Activated naive CD8-positive, alpha-beta T cell treated with anti-CD3 and anti-CD28 coated beads, Interleukin-2, amount 50 U/mL, for 24 hours (primary cell): ENCODE data around the gene LDLRAD4.

Experiments used
- ATAC-seq: fragments of 150-1000 bp; cut with Tn5 transposase; one replicate; pipeline ENCODE4 v1.10.0; 2021
- DNase-seq: peaks from one replicate; pipeline ENCODE4 v3.0.0; 2021
- H3K27ac Mint-ChIP-seq: one replicate; pipeline ENCODE4 v1.8.0; 2021; ENCODE audit warnings: mild to moderate bottlenecking, mixed read lengths
- H3K27me3 Mint-ChIP-seq: one replicate; pipeline ENCODE4 v1.8.0; 2021; ENCODE audit warnings: mixed read lengths
- H3K36me3 Mint-ChIP-seq: one replicate; pipeline ENCODE4 v1.8.0; 2021; ENCODE audit warnings: low read depth, mixed read lengths
- H3K4me1 Mint-ChIP-seq: one replicate; pipeline ENCODE4 v1.8.0; 2021; ENCODE audit warnings: mixed read lengths
- H3K4me3 Mint-ChIP-seq: one replicate; pipeline ENCODE4 v1.8.0; 2021; ENCODE audit warnings: mild to moderate bottlenecking, moderate library complexity, mixed read lengths
- H3K9me3 Mint-ChIP-seq: one replicate; pipeline ENCODE4 v1.8.0; 2021; ENCODE audit warnings: mixed read lengths

Gene LDLRAD4

DNA sequence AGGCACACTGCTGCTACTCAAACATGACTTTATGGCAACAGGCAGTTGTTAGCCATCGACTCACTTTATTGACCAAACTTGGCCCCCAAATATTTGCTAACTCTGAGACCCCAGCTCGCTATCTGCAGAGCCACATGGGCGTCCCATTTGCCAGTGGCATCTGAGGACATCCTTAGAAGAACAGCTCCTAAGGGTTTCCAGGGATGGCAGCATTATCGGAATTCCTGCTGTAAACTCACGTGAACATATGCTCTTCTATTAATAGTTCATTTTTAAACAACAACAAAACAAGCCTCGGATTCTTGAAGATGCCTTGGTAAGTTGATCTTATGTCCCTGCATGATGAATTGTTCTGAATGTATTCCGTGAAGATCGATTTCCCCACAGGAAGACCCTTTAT lies 181.0 kb downstream of the LDLRAD4 start:
- DNase-seq = no peak
- Mint-ChIP-seq H3K4me3 (no peak overlapping the region), H3K4me1 (peaks cover 5% of the 10 kb centered on the region), H3K36me3 (no peaks in the 10 kb centered on the region), H3K9me3 (no peaks in the 10 kb centered on the region), H3K27me3 (no peaks in the 10 kb centered on the region), H3K27ac (no peak overlapping the region)
- ATAC-seq = no peak

DNA sequence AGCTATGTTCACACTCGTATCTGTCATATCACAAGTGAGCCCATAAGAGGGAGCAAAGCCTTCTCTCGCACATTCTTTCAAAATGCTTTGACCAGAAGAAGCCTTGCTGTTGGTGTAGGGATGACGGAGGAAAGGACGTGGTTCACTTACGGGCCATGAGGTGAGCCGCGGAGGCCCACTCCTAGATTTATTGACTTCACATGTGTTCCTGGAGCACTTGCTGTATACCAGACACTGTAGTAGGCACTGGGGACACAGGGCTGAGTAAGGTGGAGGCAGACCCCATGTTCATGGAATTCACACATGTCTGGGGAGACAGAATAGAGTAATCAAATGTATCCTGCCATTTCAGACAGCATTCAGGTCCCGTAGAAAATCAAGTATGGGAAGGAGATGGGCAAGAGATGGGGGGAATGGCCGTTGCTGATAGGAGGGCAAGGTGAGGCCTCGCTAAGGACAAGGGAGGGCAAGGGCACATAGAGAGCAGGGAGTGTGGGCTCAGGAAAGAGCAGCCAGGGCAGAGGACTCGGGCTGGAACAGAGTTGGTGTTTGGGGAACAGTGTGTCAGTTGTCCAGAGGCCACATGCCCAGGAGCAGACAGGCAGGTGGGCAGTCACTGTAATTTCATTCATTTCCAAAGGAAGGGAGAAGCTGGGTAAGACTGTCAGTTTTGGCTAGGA lies 182.2 kb downstream of the LDLRAD4 start:
- Mint-ChIP-seq H3K27me3 (no peaks in the 10 kb centered on the region), H3K36me3 (no peaks in the 10 kb centered on the region), H3K4me1 (peaks cover 5% of the 10 kb centered on the region), H3K9me3 (no peaks in the 10 kb centered on the region), H3K4me3 (no peak overlapping the region), H3K27ac (no peak overlapping the region)
- no peak for DNase-seq
- ATAC-seq = no peak

DNA sequence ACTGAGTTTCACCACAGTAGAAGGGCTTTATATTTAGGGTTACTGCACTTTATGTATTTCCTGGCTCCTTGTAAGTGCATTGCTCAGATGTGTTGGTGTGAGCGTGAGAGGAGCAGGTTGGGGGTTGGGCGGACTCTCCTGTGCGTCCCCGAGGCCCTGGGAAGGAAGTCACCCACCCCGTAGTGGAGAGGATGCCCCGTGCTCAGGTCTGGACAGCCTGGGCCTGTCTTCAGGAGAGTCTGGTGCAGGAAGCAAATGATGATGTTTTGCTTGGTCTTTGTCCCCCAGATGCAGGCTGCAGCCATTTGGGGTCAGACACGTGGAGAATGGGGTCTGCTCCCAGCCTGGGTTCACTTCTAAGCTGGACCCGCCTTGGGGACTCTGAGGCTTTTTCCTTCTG lies 182.8 kb downstream of the LDLRAD4 start:
- ATAC-seq = peak; percentile 36
- no peaks in the 10 kb centered on the region for H3K9me3 Mint-ChIP-seq
- H3K4me3 Mint-ChIP-seq = no peak overlapping the region
- H3K27ac Mint-ChIP-seq = no peak overlapping the region
- DNase-seq = no peak
- no peaks in the 10 kb centered on the region for H3K27me3 Mint-ChIP-seq
- H3K36me3 Mint-ChIP-seq = no peaks in the 10 kb centered on the region
- H3K4me1 Mint-ChIP-seq = peaks cover 5% of the 10 kb centered on the region

DNA sequence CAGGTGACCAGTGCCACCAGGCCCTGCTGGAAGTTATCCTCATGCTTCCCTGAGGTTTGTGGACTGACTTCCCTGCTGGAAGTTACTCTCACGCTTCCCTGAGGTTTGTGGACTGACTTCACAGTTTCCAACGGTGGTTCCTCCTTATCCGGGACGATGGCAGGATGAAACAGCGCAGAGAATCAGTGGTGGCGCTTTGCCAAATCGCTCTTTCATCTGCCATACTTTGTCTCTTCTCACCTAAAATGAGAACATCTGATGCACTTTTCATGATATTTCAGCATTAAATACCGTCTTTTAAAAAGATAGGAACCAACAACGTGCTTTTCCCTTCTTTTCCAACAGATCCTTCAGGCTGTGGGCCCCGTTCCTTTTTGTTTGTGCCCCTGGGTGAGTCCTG lies 183.3 kb downstream of the LDLRAD4 start:
- DNase-seq = no peak
- no peaks in the 10 kb centered on the region for H3K36me3 Mint-ChIP-seq
- ATAC-seq = no peak
- peaks cover 5% of the 10 kb centered on the region for H3K4me1 Mint-ChIP-seq
- H3K9me3 Mint-ChIP-seq = no peaks in the 10 kb centered on the region
- H3K27me3 Mint-ChIP-seq = no peaks in the 10 kb centered on the region
- no peak overlapping the region for H3K4me3 Mint-ChIP-seq
- no peak overlapping the region for H3K27ac Mint-ChIP-seq

DNA sequence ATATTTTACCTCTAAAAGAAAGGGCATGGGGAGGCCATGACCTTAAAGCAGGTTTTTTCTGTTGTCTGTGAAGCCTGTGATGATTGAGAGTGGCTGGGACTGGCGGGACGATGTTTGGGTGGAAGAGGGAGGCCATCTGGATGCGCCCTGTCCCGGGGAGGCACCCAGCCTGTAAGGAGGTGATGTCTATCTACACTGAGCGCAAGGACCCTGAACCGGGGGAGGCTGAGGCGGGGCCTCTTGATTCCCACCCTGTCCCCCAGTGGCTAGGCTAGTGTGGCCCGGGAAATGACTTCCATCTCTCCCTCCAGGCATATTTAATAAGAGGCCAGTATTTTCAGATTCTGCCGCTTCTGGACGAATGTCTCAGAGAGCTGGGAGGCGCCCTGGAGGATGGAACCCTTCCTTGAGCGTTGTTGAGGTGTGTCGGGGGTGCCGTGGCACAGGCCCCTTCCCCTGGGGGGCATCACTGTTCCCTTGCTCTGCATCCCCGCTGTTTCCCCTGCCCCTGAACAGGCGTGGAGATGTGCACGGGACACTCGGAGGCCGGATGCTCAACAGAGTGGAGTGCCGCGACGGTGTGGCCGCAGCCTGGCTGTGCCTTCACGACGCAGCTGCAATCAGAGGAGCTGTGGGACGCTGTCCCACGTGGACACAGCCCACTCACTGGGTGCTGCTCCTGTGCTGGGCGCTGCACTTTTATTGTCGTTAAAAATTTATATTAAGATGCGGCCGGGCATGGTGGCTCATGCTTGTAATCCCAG lies 185.4 kb downstream of the LDLRAD4 start:
- Mint-ChIP-seq H3K4me3 (no peak overlapping the region), H3K27ac (no peak overlapping the region), H3K4me1 (peaks cover 5% of the 10 kb centered on the region), H3K9me3 (no peaks in the 10 kb centered on the region), H3K27me3 (no peaks in the 10 kb centered on the region), H3K36me3 (no peaks in the 10 kb centered on the region)
- DNase-seq (no peak), ATAC-seq (no peak)

DNA sequence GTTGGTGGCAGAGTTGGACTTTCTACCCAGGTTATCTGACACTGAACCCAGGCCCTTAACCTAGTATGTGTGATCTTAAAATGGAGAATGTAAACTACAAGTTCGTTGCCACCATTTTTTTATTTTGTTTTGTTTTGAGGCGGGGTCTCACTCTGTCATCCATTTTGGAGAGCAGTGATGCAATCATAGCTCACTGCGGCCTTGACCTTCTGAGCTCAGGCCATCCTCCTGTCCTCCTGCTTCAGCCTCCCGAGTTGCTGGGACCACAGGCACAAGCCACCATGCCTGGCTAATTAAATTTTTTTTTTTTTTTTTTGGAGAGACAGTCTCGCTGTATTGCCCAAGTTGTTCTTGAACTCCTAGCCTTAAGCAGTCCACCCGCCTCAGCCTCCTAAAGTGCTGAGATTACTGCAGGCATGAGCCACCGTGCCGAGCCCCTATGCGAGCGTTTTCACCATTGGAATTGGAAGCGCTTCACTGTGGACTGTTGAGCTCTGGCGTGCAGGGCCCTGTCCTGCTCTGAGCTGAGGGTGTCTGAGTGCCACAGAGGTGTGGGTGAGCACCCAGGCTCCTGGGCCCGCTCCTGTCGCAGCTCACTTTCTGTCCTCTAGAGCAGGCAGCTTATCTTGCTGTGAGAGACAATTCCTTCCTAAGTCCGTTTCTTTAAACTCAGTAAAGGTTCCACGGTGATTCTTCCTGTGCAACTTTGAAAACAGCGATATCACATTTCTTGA lies 186.9 kb downstream of the LDLRAD4 start:
- no peak overlapping the region for H3K4me3 Mint-ChIP-seq
- no peak overlapping the region for H3K27ac Mint-ChIP-seq
- no peaks in the 10 kb centered on the region for H3K36me3 Mint-ChIP-seq
- ATAC-seq (no peak), DNase-seq (no peak)
- no peaks in the 10 kb centered on the region for H3K9me3 Mint-ChIP-seq
- no peaks in the 10 kb centered on the region for H3K27me3 Mint-ChIP-seq
- H3K4me1 Mint-ChIP-seq = peaks cover 5% of the 10 kb centered on the region

DNA sequence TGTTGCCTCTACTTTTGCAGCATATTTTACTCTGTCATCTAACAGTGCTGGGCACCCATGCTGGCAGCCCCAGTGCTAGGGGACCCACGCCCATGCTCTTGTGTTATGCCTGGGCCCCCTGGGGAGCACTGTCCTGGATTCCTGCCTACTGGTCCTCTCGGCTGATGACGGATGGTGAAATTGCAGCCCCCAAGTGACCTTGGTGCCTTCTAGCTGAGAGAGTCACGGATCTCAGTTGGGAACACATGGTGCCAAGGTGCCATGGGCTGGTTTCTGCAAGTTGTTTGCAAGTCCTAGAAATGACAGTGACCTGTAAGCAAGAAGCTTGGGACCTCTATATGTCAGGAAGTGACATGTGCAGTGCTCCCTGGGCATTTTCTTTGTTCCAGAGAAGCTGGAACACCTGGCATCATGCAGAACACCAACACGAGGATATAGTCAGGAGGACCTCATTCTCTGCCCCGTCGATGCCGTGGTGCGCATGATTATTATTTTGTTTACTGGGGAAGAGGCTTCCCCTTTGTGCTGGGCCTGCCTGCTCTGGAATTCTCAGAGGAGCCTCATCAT lies 187.6 kb downstream of the LDLRAD4 start:
- peaks cover under 1% of the 10 kb centered on the region for H3K9me3 Mint-ChIP-seq
- H3K4me3 Mint-ChIP-seq = no peak overlapping the region
- H3K4me1 Mint-ChIP-seq = no peaks in the 10 kb centered on the region
- no peaks in the 10 kb centered on the region for H3K36me3 Mint-ChIP-seq
- no peak for DNase-seq
- H3K27me3 Mint-ChIP-seq = no peaks in the 10 kb centered on the region
- no peak overlapping the region for H3K27ac Mint-ChIP-seq
- ATAC-seq = no peak

DNA sequence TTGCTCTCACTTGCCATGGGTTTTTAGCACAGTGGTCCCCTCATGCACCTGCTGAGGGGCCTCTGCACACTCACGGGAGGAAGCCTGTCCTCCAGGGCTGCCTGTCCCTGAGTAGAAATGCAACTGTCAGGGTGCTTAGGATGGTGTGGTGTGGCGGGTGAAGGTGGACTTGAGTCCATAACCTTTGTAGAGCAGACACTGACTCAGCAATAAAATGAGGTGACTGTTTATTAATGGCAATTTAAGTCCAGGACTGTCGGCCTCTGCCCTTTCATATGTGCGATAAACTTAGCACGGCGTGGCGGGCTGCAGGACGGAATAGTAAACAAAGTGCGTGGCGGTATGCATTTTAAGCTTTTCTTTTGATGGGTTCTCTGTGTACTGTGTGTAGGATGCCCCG lies 188.2 kb downstream of the LDLRAD4 start:
- ATAC-seq = no peak
- Mint-ChIP-seq H3K9me3 (peaks cover 5% of the 10 kb centered on the region), H3K4me1 (no peaks in the 10 kb centered on the region), H3K27ac (no peak overlapping the region), H3K4me3 (no peak overlapping the region), H3K27me3 (no peaks in the 10 kb centered on the region), H3K36me3 (peaks cover 5% of the 10 kb centered on the region)
- no peak for DNase-seq

DNA sequence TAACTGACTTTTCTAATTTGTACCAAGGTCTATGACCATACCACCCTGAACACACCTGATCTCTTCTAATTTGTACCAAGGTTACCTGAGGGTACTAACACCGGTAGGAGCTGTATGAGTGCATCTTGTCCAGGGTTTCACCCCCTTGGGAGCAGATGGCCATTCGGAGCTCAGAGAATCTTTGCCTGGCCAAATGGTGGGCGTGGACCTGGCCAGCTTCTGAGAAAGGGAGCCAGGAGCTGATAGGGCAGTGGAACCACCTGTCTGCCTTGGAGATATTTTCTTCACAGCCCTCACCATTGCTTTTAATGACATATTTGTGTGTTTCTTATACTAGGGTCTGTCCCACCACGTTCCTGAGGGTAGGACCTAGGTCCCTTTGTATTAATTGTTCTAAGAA lies 188.9 kb downstream of the LDLRAD4 start:
- H3K4me3 Mint-ChIP-seq = no peak overlapping the region
- no peaks in the 10 kb centered on the region for H3K27me3 Mint-ChIP-seq
- no peaks in the 10 kb centered on the region for H3K4me1 Mint-ChIP-seq
- DNase-seq = no peak
- H3K9me3 Mint-ChIP-seq = peaks cover 10% of the 10 kb centered on the region
- H3K27ac Mint-ChIP-seq = no peak overlapping the region
- H3K36me3 Mint-ChIP-seq = peaks cover 10% of the 10 kb centered on the region
- no peak for ATAC-seq

DNA sequence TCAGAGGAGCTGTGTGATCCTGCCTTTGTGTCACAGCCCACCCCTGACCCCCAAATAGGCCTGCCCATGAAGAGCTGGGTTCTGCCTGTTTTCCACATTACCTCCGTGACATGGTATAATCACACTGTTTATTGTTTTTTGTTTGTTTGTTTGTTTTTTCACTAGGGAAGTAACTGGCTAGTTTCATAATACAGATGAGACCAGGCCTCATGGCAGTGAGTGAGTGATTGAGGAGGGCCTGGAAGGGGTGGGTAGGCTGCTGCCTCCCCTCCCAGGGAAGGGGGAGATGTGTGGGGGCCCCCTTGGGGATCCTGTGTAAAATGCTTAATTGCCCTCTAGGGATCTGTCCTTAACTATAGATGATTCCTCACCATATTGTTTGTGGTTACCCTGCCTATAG lies 190.5 kb downstream of the LDLRAD4 start:
- H3K4me1 Mint-ChIP-seq = no peaks in the 10 kb centered on the region
- H3K27ac Mint-ChIP-seq = no peak overlapping the region
- H3K4me3 Mint-ChIP-seq = no peak overlapping the region
- H3K27me3 Mint-ChIP-seq = no peaks in the 10 kb centered on the region
- no peak for DNase-seq
- H3K36me3 Mint-ChIP-seq = peaks cover 10% of the 10 kb centered on the region
- no peak for ATAC-seq
- peaks cover 11% of the 10 kb centered on the region for H3K9me3 Mint-ChIP-seq

DNA sequence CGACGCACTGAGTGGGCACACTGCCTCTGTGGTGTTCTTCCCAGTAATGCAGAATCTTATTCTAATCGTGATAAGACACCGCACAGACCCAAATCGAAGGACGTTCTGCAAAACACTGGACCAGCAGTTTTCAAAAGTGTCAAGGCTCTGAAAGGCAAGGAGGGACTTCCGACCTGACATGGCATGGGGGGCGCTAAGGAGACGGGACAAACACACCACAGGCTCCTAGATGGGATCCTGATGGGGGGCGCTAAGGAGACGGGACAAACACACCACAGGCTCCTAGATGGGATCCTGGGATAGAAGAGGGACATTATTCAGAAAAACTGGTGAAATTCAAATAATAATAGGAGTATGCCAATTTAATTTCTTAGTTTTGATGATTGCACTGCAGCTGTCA lies 191.4 kb downstream of the LDLRAD4 start:
- Mint-ChIP-seq H3K9me3 (peaks cover 11% of the 10 kb centered on the region), H3K27ac (no peak overlapping the region), H3K4me1 (peaks cover 1% of the 10 kb centered on the region), H3K36me3 (peaks cover 10% of the 10 kb centered on the region), H3K27me3 (no peaks in the 10 kb centered on the region), H3K4me3 (no peak overlapping the region)
- DNase-seq (no peak), ATAC-seq (no peak)

DNA sequence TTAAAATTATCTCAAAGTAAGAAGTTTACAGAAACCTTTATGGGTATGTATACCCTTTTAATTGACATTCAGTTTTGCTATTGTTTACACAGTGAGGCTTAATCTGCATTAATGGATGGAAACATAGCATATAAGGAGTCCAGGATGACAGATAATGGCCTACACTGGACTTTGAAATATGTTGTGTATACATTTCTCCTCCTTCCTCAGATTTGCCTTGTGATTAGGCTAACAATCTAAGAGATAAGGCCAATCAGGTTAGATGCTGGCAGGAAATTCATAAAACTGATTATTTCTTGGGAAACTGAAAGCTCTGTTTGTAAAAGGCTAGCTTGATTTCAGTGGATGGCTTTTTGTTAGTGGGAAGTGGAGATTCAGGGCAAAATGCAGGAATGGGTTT lies 191.9 kb downstream of the LDLRAD4 start:
- ATAC-seq (no peak), DNase-seq (no peak)
- Mint-ChIP-seq H3K27ac (no peak overlapping the region), H3K4me3 (no peak overlapping the region), H3K9me3 (peaks cover 11% of the 10 kb centered on the region), H3K27me3 (no peaks in the 10 kb centered on the region), H3K36me3 (peaks cover 10% of the 10 kb centered on the region), H3K4me1 (peaks cover 5% of the 10 kb centered on the region)

DNA sequence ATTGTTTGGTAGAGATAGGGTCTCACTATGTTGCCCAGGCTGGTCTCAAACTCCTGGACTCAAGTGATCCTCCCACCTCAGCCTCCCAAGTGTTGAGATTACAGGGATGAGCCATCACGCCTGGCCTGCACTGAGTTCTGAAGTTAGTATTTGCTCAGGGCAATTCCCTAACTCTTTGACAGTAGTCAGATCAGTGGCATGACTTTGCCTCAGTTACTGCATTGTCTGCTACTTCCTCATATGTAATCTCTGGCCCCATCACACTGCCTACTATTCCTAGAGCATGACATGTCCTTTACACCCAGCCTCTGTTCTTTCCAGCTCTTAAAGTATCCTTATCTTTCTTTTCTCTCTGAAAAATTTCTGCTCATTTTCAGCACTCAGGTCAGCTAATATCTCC lies 193.5 kb downstream of the LDLRAD4 start:
- Mint-ChIP-seq H3K36me3 (peaks cover 10% of the 10 kb centered on the region), H3K27ac (no peak overlapping the region), H3K4me1 (peaks cover 16% of the 10 kb centered on the region), H3K27me3 (no peaks in the 10 kb centered on the region), H3K9me3 (peaks cover 11% of the 10 kb centered on the region), H3K4me3 (no peak overlapping the region)
- DNase-seq (no peak), ATAC-seq (no peak)

DNA sequence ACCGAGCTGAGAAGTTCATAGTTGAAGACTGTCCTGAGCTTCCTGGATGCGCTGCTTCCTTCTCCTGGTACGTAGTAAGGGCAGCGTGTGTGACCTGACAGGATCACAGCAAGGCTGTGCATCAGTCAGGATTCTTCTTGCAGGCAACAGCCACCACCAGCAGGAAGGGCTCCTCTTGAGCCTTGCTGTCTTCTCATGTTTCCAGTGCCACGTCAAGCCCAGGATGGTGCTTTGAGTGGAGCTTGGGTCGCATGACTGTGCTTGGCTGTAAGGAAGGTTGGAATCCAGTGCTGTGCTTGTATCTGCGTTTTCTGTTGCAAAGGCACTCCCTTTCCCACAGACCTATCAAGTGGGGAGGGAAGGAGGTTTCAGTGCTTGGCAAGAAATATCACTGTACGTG lies 194.3 kb downstream of the LDLRAD4 start:
- DNase-seq (no peak), ATAC-seq (no peak)
- Mint-ChIP-seq H3K4me1 (peaks cover 16% of the 10 kb centered on the region), H3K4me3 (no peak overlapping the region), H3K27ac (no peak overlapping the region), H3K36me3 (peaks cover 12% of the 10 kb centered on the region), H3K27me3 (no peaks in the 10 kb centered on the region), H3K9me3 (peaks cover 11% of the 10 kb centered on the region)

DNA sequence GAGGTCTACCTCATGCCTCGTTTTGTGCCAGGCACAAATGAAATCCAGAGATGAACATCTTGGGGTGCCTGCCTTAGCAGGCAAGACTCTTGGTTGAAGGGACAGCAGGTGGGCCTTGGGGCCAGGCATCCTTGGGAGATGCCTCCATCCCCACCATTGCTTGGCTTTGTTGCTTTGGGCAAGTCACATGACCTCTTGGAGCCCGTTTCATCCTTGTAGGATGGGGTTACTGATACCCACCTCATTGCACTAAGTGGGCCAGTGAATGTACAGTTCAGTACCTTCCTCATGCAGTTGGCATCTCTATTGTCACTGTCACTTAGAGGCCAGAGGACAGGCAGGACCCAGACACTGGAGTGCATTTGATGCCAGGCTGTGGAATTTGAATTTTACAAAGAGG lies 195.5 kb downstream of the LDLRAD4 start:
- no peaks in the 10 kb centered on the region for H3K27me3 Mint-ChIP-seq

More for the DNA sequence above, 195.5 kb downstream of the LDLRAD4 start:
- H3K27ac Mint-ChIP-seq = no peak overlapping the region
- peaks cover 12% of the 10 kb centered on the region for H3K36me3 Mint-ChIP-seq
- peaks cover 11% of the 10 kb centered on the region for H3K9me3 Mint-ChIP-seq
- H3K4me3 Mint-ChIP-seq = no peak overlapping the region
- no peak for DNase-seq
- no peak for ATAC-seq
- peaks cover 18% of the 10 kb centered on the region for H3K4me1 Mint-ChIP-seq
